Effector CD8-positive, alpha-beta T cell (primary cell): ENCODE measurements around the gene SPRED3.

ENCODE experiments used
- DNase-seq: peaks from one replicate; lab custom pipeline; 2025; lab: John Stamatoyannopoulos, UW

SPRED3 gene

GRCh38 chr19:38371081-38371480 is 17.4 kb upstream of the SPRED3 start:
- DNase-seq, result no peak

GRCh38 chr19:38373907-38374331 is 14.6 kb upstream of the SPRED3 start:
- no peak for DNase-seq

GRCh38 chr19:38374332-38375097 is 14.0 kb upstream of the SPRED3 start, which contains the start of gene PSMD8:
PSMD8 (plus strand) TSS chr19:38374571; CDS start chr19:38374602, 31 bp downstream.
- peak; percentile 96 for DNase-seq

GRCh38 chr19:38375098-38375493 is 13.4 kb upstream of the SPRED3 start:
- DNase-seq, result no peak

DNA sequence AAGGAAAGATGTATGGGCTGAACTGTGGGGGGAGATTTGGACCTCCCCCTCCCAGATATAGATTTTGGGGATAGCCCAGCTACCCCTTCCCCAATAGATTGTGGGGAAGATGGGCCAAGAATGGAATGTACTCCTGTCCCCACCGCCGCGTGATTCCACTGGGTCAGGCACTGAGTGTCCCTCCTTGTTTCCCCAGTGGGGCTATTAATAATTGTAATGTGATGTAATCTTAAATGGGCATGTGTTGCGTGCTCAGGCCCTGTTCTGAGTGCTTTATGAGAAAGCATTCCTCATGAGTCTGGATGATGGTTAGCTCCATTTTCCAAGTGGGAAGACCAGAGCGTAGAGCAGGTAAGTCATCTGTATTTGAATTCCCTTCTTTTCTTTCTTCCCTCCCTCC is 12.7 kb upstream of the SPRED3 start:
- DNase-seq, result no peak

DNA sequence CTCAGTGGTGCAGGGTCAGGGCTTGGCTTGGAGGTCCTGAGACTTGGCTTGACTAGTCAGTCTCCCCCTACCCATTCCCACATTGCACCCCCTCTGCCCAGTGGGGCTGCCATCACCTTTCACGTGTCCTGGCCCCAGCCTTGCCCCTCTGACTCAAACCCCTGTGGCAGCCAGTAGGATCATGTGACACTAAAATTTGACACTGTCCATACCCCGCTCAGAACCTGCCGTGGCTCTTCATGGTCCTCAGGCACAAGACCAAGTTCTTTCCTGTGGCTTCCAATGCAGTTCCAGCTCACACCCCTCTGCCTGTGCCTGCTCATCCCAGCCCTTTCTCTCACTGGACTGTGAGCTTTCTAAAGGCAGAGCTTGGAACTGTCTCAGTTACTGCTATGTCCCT is 11.9 kb upstream of the SPRED3 start:
- DNase-seq, result no peak

- no peak for DNase-seq
These were observed 11.4 kb upstream of the SPRED3 start for GRCh38 chr19:38377052-38377451.

DNA sequence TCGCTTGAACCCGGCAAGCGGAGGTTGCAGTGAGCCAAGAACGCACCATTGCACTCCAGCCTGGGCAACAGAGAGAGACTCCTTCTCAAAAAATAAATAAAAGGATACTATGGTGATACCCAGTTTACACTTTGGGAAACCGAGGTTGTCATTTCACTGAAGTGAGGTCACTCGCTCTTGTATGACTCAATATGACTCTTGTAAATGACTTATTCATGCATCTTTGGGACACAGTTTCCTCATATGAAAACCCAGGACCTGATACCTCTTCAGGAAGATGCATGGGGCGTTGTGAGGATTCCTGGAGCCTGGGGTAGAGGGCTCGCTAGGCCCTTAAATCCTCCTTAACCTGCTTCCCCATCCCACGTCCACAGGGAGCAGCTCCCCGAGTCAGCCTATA is 9.6 kb upstream of the SPRED3 start:
- no peak for DNase-seq

- DNase-seq, result no peak
These were observed 7.4 kb upstream of the SPRED3 start for GRCh38 chr19:38381138-38381537.

- no peak for DNase-seq
These were observed 5.3 kb upstream of the SPRED3 start for GRCh38 chr19:38383184-38383583.

DNA sequence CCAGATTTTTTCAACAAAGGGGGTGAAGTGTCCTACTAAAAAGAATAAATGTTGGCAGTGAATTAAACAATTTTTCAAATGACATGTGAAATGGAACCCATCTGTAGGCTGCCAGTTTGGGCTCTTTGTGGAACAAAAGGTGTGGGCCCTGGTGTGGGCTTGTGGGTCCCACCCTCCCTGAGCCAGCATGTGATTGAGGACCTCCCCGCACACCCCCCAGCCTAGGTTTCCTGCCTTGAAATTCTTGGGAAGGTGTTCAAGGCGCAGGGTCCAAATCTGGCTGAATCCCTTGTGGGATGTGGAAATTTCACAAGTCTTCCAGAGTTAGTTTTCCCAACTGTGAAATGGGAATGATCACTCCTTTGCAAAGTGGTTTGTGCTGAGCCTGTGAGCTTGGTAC is 4.8 kb upstream of the SPRED3 start:
- DNase-seq, result no peak

DNA sequence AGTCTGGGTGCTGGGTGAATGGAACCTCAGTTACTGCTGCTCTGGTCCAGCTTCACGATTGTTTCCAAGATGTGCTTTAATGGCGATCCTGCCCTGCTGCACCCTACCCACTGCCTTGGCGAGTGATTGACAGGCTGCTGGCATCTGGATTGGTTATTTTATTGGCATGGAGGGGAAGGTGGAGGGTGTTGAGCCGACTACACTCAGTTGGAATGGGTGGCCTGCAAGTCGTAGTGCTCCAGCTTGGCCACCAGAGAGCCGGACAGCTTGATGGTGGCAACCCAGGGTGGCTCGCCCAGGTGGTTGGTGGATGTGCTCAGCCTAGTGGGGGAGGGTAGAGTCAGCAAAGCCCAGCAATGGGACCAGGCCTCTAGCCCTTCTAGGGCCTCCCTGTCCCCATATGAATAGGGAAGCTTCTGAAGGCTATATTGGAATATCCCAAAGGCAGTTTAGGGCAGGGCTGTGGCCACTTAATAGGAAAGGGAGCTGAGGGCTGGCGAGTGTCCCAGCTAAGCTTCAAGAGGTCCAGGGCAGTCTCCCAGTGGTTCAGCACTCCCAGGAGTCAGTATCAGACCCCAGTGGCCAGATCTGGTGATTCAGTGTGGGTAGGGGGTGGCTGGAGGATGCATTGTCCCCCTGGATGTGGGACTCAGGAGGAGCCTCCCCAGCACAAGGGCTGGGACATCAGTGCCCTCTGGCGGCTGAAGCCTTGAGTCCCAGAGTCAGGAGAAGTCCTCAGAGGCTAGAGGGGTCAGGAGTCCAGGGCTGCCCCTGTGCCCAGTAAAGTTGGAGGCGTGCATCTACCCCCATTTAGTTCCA is 4.1 kb upstream of the SPRED3 start:
- DNase-seq, result no peak

DNA sequence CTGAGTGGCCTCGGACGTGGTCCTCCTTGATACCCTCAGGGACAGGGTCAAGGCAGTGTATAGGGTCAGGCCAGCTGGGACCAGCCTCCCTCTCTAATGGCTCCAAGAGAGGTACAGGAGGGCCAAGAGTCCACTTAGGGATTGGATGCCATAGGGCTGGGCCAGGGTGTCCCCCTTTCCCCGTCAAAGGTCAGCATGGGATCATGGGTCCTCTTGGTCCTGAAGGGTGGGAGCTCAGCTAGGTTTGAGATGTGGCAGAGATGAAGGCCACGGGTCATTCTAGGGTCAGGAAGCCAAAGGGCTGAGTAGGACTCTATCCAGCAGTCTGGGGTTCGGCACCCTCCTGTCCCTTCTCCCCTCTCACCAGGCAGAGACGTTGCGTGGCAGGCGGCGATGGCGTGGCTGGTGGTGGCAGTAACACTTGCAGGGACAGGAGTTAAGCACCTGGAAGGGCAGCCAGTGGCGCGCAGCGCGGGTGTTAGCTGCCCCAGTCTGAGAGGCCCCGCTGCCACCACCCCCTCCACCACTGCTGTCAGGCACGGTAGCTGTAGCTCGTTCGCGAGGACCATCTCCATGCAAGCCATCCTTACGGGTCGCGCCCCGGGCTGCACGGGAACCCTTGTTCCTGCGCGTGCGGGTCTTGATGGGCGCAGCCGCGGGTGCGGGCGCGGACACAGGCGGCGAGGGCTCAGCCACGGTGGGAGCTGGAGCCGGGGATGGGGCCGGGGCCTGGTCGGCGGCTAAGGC is 3.3 kb upstream of the SPRED3 start:
- no peak for DNase-seq

GRCh38 chr19:38385804-38386257 is 2.7 kb upstream of the SPRED3 start:
- no peak for DNase-seq

GRCh38 chr19:38386300-38386970 is 2.1 kb upstream of the SPRED3 start:
- DNase-seq, result no peak

DNA sequence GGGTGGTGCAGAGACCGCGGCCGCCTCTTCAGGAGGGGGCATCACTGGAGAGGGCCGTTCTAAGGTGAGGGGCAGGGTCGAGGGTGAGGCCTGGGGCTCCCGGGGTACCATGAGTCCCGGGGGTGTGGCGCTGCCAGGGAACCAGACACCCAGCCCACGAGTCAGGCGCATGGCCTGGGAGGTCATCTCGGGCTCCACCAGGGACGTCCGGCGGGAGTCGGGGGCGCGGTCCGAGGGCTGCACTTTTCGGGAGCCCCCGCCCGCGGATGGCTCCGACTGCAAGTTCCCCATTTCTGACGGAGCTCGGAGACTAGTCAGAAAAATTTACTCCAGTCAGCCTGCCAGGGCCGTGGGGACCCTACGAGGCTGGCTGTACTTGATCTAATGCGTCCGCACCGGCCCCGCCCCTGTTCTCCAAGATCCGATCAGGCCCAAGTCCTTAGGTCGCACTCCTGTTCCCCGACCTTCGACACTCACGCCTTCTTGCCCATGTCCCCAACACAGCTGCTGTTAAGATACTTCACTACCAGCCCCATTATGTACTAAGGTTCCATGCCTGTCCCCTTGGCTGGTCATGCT is 1.4 kb upstream of the SPRED3 start:
- no peak for DNase-seq

DNA sequence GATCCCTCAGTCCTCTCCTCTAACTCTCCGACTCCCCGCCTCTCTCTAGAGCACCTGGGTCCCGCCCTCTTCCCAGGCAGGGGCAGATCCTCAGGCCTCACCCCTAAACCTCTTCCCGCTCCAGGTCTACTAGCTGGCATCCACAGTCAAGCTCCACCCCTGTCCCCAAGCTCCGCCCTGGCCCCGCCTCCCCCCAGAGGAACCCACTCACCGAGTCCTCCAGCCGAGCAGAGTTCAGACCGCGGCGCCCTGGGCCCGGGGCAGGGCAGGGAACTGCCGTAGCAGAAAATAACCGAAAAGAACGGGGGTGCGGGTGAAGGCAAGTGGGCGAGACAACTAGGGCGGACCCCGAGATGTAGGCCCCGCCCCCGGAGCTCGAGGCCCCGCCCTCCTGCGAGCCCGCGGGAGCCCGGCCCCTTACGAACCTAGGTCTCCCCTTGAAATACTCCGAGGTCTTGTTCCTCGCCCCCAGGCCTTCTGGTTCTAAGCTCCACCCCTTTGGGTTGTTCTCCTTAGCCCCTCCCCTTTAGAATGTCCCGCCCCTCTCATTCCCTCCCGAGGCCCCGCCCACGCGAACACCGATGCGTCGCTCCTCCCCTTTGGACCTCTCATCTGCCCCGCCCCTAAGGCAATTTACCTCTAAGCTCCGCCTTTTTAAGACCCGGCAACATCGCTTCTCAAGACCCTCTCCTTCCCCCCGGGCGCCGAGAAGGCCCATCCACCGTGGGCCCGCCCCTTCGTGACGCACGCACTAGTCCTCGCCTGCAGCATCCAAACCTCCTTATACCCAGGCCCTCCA is 748 bp upstream of the SPRED3 start, which contains the start of gene GGN:
TSS of gene GGN (minus strand) at position 485 of the 799 bp plus-strand sequence. CDS start 773 bp downstream, outside the sequence.
- peak; percentile 80 for DNase-seq

GRCh38 chr19:38389101-38389925 is 816 bp downstream of the SPRED3 start:
- DNase-seq, result no peak
